ENCODE results near the gene INPP4B.

Gene INPP4B

GRCh38 chr4:142330311-142330710, 515.8 kb downstream of the INPP4B start:
- Mint-ChIP-seq H3K36me3 (ENCODE audit: low read depth) (peaks cover 79% of the 10 kb centered on the region), H3K4me3 (no peak overlapping the region), H3K27me3 (no peaks in the 10 kb centered on the region), H3K4me1 (ENCODE audit: low read depth) (peaks cover 70% of the 10 kb centered on the region), H3K9me3 (peaks cover 2% of the 10 kb centered on the region), H3K27ac (peak overlapping the region; percentile 53)
- no peak for DNase-seq

GRCh38 chr4:142329313-142329712, 516.8 kb downstream of the INPP4B start:
- Mint-ChIP-seq H3K4me3 (no peak overlapping the region), H3K36me3 (ENCODE audit: low read depth) (peaks cover 82% of the 10 kb centered on the region), H3K27ac (no peak overlapping the region), H3K27me3 (no peaks in the 10 kb centered on the region), H3K4me1 (ENCODE audit: low read depth) (peaks cover 77% of the 10 kb centered on the region), H3K9me3 (peaks cover 2% of the 10 kb centered on the region)
- DNase-seq, result no peak

- H3K4me3 Mint-ChIP-seq, result no peak overlapping the region
- H3K4me1 Mint-ChIP-seq (ENCODE audit: low read depth), result peaks cover 72% of the 10 kb centered on the region
- H3K27me3 Mint-ChIP-seq, result no peaks in the 10 kb centered on the region
- no peak for DNase-seq
- H3K27ac Mint-ChIP-seq, result no peak overlapping the region
- peaks cover 93% of the 10 kb centered on the region for H3K36me3 Mint-ChIP-seq (ENCODE audit: low read depth)
- H3K9me3 Mint-ChIP-seq, result peaks cover 7% of the 10 kb centered on the region
Measured at GRCh38 chr4:142326181-142326580, 519.9 kb downstream of the INPP4B start.

GRCh38 chr4:142324572-142324971, 521.5 kb downstream of the INPP4B start:
- Mint-ChIP-seq H3K36me3 (ENCODE audit: low read depth) (peaks cover 96% of the 10 kb centered on the region), H3K4me1 (ENCODE audit: low read depth) (peaks cover 71% of the 10 kb centered on the region), H3K9me3 (peaks cover 7% of the 10 kb centered on the region), H3K27me3 (no peaks in the 10 kb centered on the region), H3K4me3 (no peak overlapping the region), H3K27ac (peak overlapping the region; percentile 56)
- no peak for DNase-seq

- H3K4me1 Mint-ChIP-seq (ENCODE audit: low read depth), result peaks cover 75% of the 10 kb centered on the region
- no peak for DNase-seq
Measured at GRCh38 chr4:142322996-142323395, 523.1 kb downstream of the INPP4B start.

GRCh38 chr4:142318280-142318679, 527.8 kb downstream of the INPP4B start:
- no peak for DNase-seq
- Mint-ChIP-seq H3K27ac (peak overlapping the region; percentile 4), H3K9me3 (peaks cover 7% of the 10 kb centered on the region), H3K36me3 (ENCODE audit: low read depth) (peaks cover 94% of the 10 kb centered on the region), H3K27me3 (no peaks in the 10 kb centered on the region), H3K4me3 (no peak overlapping the region), H3K4me1 (ENCODE audit: low read depth) (peaks cover 77% of the 10 kb centered on the region)

More at GRCh38 chr4:142322996-142323395, 523.1 kb downstream of the INPP4B start:
- Mint-ChIP-seq H3K27me3 (no peaks in the 10 kb centered on the region), H3K9me3 (peaks cover 7% of the 10 kb centered on the region), H3K4me3 (no peak overlapping the region), H3K36me3 (ENCODE audit: low read depth) (peaks cover 98% of the 10 kb centered on the region), H3K27ac (no peak overlapping the region)

GRCh38 chr4:142316913-142317312, 529.2 kb downstream of the INPP4B start:
- Mint-ChIP-seq H3K36me3 (ENCODE audit: low read depth) (peaks cover 94% of the 10 kb centered on the region), H3K9me3 (peaks cover 7% of the 10 kb centered on the region), H3K4me1 (ENCODE audit: low read depth) (peaks cover 85% of the 10 kb centered on the region), H3K27me3 (no peaks in the 10 kb centered on the region), H3K27ac (no peak overlapping the region), H3K4me3 (no peak overlapping the region)
- DNase-seq, result no peak

GRCh38 chr4:142316025-142316424, 530.1 kb downstream of the INPP4B start:
- H3K9me3 Mint-ChIP-seq, result no peaks in the 10 kb centered on the region
- H3K4me1 Mint-ChIP-seq (ENCODE audit: low read depth), result peaks cover 83% of the 10 kb centered on the region
- no peak for DNase-seq
- no peak overlapping the region for H3K27ac Mint-ChIP-seq
- H3K36me3 Mint-ChIP-seq (ENCODE audit: low read depth), result peaks cover 94% of the 10 kb centered on the region
- no peaks in the 10 kb centered on the region for H3K27me3 Mint-ChIP-seq
- no peak overlapping the region for H3K4me3 Mint-ChIP-seq

- H3K27me3 Mint-ChIP-seq, result no peaks in the 10 kb centered on the region
- DNase-seq, result no peak
- peaks cover 91% of the 10 kb centered on the region for H3K36me3 Mint-ChIP-seq (ENCODE audit: low read depth)
- peaks cover 74% of the 10 kb centered on the region for H3K4me1 Mint-ChIP-seq (ENCODE audit: low read depth)
- H3K9me3 Mint-ChIP-seq, result no peaks in the 10 kb centered on the region
- no peak overlapping the region for H3K4me3 Mint-ChIP-seq
- H3K27ac Mint-ChIP-seq, result peak overlapping the region; percentile 77
Measured at GRCh38 chr4:142314686-142315085, 531.4 kb downstream of the INPP4B start.

- Mint-ChIP-seq H3K27ac (peak overlapping the region; percentile 67), H3K4me1 (ENCODE audit: low read depth) (peaks cover 71% of the 10 kb centered on the region), H3K36me3 (ENCODE audit: low read depth) (peaks cover 90% of the 10 kb centered on the region), H3K9me3 (no peaks in the 10 kb centered on the region), H3K4me3 (no peak overlapping the region), H3K27me3 (no peaks in the 10 kb centered on the region)
- no peak for DNase-seq
Measured at GRCh38 chr4:142314247-142314646, 531.9 kb downstream of the INPP4B start.

GRCh38 chr4:142312391-142312790, 533.7 kb downstream of the INPP4B start:
- Mint-ChIP-seq H3K9me3 (no peaks in the 10 kb centered on the region), H3K27me3 (no peaks in the 10 kb centered on the region), H3K36me3 (ENCODE audit: low read depth) (peaks cover 85% of the 10 kb centered on the region), H3K4me1 (ENCODE audit: low read depth) (peaks cover 57% of the 10 kb centered on the region), H3K27ac (peak overlapping the region; percentile 14), H3K4me3 (no peak overlapping the region)
- DNase-seq, result no peak

GRCh38 chr4:142311916-142312315, 534.2 kb downstream of the INPP4B start:
- DNase-seq, result no peak
- H3K36me3 Mint-ChIP-seq (ENCODE audit: low read depth), result peaks cover 85% of the 10 kb centered on the region
- no peak overlapping the region for H3K27ac Mint-ChIP-seq
- H3K4me3 Mint-ChIP-seq, result no peak overlapping the region
- H3K4me1 Mint-ChIP-seq (ENCODE audit: low read depth), result peaks cover 57% of the 10 kb centered on the region
- H3K27me3 Mint-ChIP-seq, result no peaks in the 10 kb centered on the region
- H3K9me3 Mint-ChIP-seq, result no peaks in the 10 kb centered on the region

GRCh38 chr4:142309772-142310171, 536.3 kb downstream of the INPP4B start:
- Mint-ChIP-seq H3K27ac (peak overlapping the region; percentile 44), H3K36me3 (ENCODE audit: low read depth) (peaks cover 90% of the 10 kb centered on the region), H3K4me1 (ENCODE audit: low read depth) (peaks cover 54% of the 10 kb centered on the region), H3K9me3 (no peaks in the 10 kb centered on the region), H3K4me3 (no peak overlapping the region), H3K27me3 (no peaks in the 10 kb centered on the region)
- DNase-seq, result no peak

- no peaks in the 10 kb centered on the region for H3K27me3 Mint-ChIP-seq
- H3K4me1 Mint-ChIP-seq (ENCODE audit: low read depth), result peaks cover 48% of the 10 kb centered on the region
Measured at GRCh38 chr4:142307857-142308256, 538.2 kb downstream of the INPP4B start.

GRCh38 chr4:142297313-142297712, 548.8 kb downstream of the INPP4B start:
- no peak overlapping the region for H3K27ac Mint-ChIP-seq
- H3K4me3 Mint-ChIP-seq, result no peak overlapping the region
- no peak for DNase-seq
- no peaks in the 10 kb centered on the region for H3K27me3 Mint-ChIP-seq
- peaks cover 93% of the 10 kb centered on the region for H3K36me3 Mint-ChIP-seq (ENCODE audit: low read depth)
- H3K9me3 Mint-ChIP-seq, result peaks cover 3% of the 10 kb centered on the region
- peaks cover 66% of the 10 kb centered on the region for H3K4me1 Mint-ChIP-seq (ENCODE audit: low read depth)

More at GRCh38 chr4:142307857-142308256, 538.2 kb downstream of the INPP4B start:
- Mint-ChIP-seq H3K4me3 (no peak overlapping the region), H3K9me3 (no peaks in the 10 kb centered on the region), H3K36me3 (ENCODE audit: low read depth) (peaks cover 89% of the 10 kb centered on the region), H3K27ac (no peak overlapping the region)
- DNase-seq, result no peak

- Mint-ChIP-seq H3K4me1 (ENCODE audit: low read depth) (peaks cover 72% of the 10 kb centered on the region), H3K27ac (peak overlapping the region; percentile 54), H3K4me3 (no peak overlapping the region), H3K27me3 (no peaks in the 10 kb centered on the region), H3K36me3 (ENCODE audit: low read depth) (peaks cover 92% of the 10 kb centered on the region), H3K9me3 (peaks cover 15% of the 10 kb centered on the region)
- DNase-seq, result no peak
Measured at GRCh38 chr4:142293536-142293935, 552.6 kb downstream of the INPP4B start.

Measured in activated T-cell treated with anti-CD3 and anti-CD28 coated beads, Interleukin-2, amount 50 U/mL, for 24 hours (primary cell).